GM12878 (cell line): Measurements from ENCODE around the gene GOPC. TPM values are rescaled to one million over a fixed set of nuclear protein-coding genes. Genes with fewer than 3 reads are reported as not detected.

Experiments used
- BACH1 ChIP-seq: fragments of 450-650 bp; IDR thresholded peaks from 2 replicates; pipeline ENCODE4 v1.6.1; 2017; ENCODE audit warnings: mild to moderate bottlenecking, borderline replicate concordance
- CHD4 ChIP-seq: fragments of 200-600 bp; sonication (generic); IDR thresholded peaks from 2 replicates; pipeline ENCODE4 v1.6.1; 2016; ENCODE audit warnings: mild to moderate bottlenecking
- HDAC2 ChIP-seq: fragments of 200-600 bp; sonication (generic); IDR thresholded peaks from 2 replicates; pipeline ENCODE4 v1.6.1; 2017
- HDAC6 ChIP-seq: fragments of 200-600 bp; sonication (generic); IDR thresholded peaks from one replicate; pipeline ENCODE4 v1.8.0; 2017; ENCODE audit warnings: antibody characterized with exemption; ENCODE audit not compliant: unreplicated experiment
- NR2C2 ChIP-seq: IDR thresholded peaks from 2 replicates; pipeline ENCODE4 v1.6.1; 2011; ENCODE audit warnings: borderline replicate concordance, low read depth; ENCODE audit not compliant: control insufficient read depth, insufficient read length
- PAX8 ChIP-seq: fragments of 450-650 bp; IDR thresholded peaks from 2 replicates; pipeline ENCODE4 v1.6.1; 2017; ENCODE audit warnings: mild to moderate bottlenecking, moderate library complexity
- PBX3 ChIP-seq: IDR thresholded peaks from 2 replicates; pipeline ENCODE4 v1.6.1; 2011; ENCODE audit warnings: mild to moderate bottlenecking, low read depth, low read length, moderate library complexity; ENCODE audit not compliant: insufficient replicate concordance
- PKNOX1 ChIP-seq: fragments of 450-650 bp; IDR thresholded peaks from 2 replicates; pipeline ENCODE4 v1.6.1; 2016; ENCODE audit warnings: mild to moderate bottlenecking
- PML ChIP-seq: IDR thresholded peaks from 2 replicates; pipeline ENCODE4 v1.6.1; 2012; ENCODE audit warnings: low read length, inconsistent platforms
- RAD21 ChIP-seq: IDR thresholded peaks from 2 replicates; pipeline ENCODE4 v1.6.1; 2011; ENCODE audit warnings: mild to moderate bottlenecking, low read depth, low read length, moderate library complexity; ENCODE audit not compliant: insufficient read depth
- SMAD1 ChIP-seq: fragments of 450-650 bp; IDR thresholded peaks from 2 replicates; pipeline ENCODE4 v1.6.1; 2018; ENCODE audit warnings: mild to moderate bottlenecking, low read depth; ENCODE audit not compliant: partially characterized antibody
- SREBF2 ChIP-seq: IDR thresholded peaks from 2 replicates; pipeline ENCODE4 v1.6.1; 2012; ENCODE audit warnings: mild to moderate bottlenecking, low read length
- TCF3 ChIP-seq: IDR thresholded peaks from 2 replicates; pipeline ENCODE4 v1.6.1; 2012; ENCODE audit warnings: low read depth, mild to moderate bottlenecking, low read length, borderline replicate concordance; ENCODE audit not compliant: insufficient read depth
- WRNIP1 ChIP-seq: IDR thresholded peaks from 2 replicates; pipeline ENCODE4 v1.6.1; 2011; ENCODE audit warnings: low read depth, low read length, improper control_type of control experiment, borderline replicate concordance
- ZBTB4 ChIP-seq: fragments of 450-650 bp; formaldehyde crosslinking; IDR thresholded peaks from 2 replicates; pipeline ENCODE4 v1.4.0; 2022; ENCODE audit warnings: mild to moderate bottlenecking, moderate library complexity
- ZNF217 ChIP-seq: fragments of 450-650 bp; IDR thresholded peaks from 2 replicates; pipeline ENCODE4 v1.6.1; 2017; ENCODE audit warnings: antibody characterized with exemption, mild to moderate bottlenecking
- ZZZ3 ChIP-seq: IDR thresholded peaks from 2 replicates; pipeline ENCODE4 v1.6.1; 2011; ENCODE audit warnings: low read depth; ENCODE audit not compliant: control insufficient read depth, insufficient read length
- polyA plus RNA-seq, 11 experiments: library from polyadenylated mRNA; depleted of rRNA in 4 of 11; unstranded in 6 of 11; stranded (reverse) in 5 of 11; fragments of >200 nt; fragmentation: Nextera tagmentation in 4 of 11; fragmentation: Illumina TruSeq in 1 of 11; extraction: Ambion mirVana in 4 of 11; extraction: Trizol in 1 of 11; gene quantifications; 1 replicate in 1 of 11; 2 replicates in 10 of 11; pipeline versions ENCODE4 v1.2.1 to v1.2.3, GENCODE V29; 2011 to 2016; ENCODE audit warnings: inconsistent platforms in 2 of 11, missing spikeins in 2 of 11, low read depth in 1 of 11
- total RNA-seq, 4 experiments: library from RNA; depleted of rRNA in 3 of 4; stranded (reverse); fragments of >200 nt in 3 of 4; fragmentation: Illumina TruSeq in 1 of 4; extraction: Trizol in 1 of 4; gene quantifications; 2 replicates each; pipeline versions ENCODE4 v1.2.1 to v1.2.3, GENCODE V29; 2013 to 2021
- TF ChIP-seq, protein P1 (sequence below): IDR thresholded peaks from 2 replicates; pipeline ENCODE4 v1.6.1; 2012; ENCODE audit warnings: low read depth, low read length, improper control_type of control experiment
- TF ChIP-seq, protein P2 (sequence below): IDR thresholded peaks from 2 replicates; pipeline ENCODE4 v1.6.1; 2012; ENCODE audit warnings: low read depth, low read length, improper control_type of control experiment
- TF ChIP-seq, protein P3 (sequence below): IDR thresholded peaks from 2 replicates; pipeline ENCODE4 v1.6.1; 2011; ENCODE audit warnings: low read depth, low read length, improper control_type of control experiment, borderline replicate concordance
- TF ChIP-seq, protein P4 (sequence below): IDR thresholded peaks from 2 replicates; pipeline ENCODE4 v1.6.1; 2012; ENCODE audit warnings: low read depth, low read length, improper control_type of control experiment

Gene GOPC
- total and polyA plus RNA-seq, 10 of the 15 experiments (the other 5 are each of a cell fraction or from before 2014, with no cell fraction given) = 5.8 to 28.5 (median 18.0) TPM

- TF ChIP-seq ZBTB4 (CRISPR knock-in tag) (no peak), SREBF2 (no peak), ZZZ3 (no peak), BACH1 (no peak), ZNF217 (no peak), NR2C2 (no peak), PBX3 (no peak), HDAC6 (no peak), PML (no peak), CHD4 (no peak), HDAC2 (no peak), RAD21 (peak; percentile 84), PAX8 (no peak), SMAD1 (no peak), WRNIP1 (0 out of 2 replicates have a peak, but pooled peaks have one; percentile 52), TCF3 (0 out of 2 replicates have a peak, but pooled peaks have one; percentile 40), PKNOX1 (peak; percentile 50; the same call in 1 of the 2 replicates)
- TF ChIP-seq, protein P1, sequence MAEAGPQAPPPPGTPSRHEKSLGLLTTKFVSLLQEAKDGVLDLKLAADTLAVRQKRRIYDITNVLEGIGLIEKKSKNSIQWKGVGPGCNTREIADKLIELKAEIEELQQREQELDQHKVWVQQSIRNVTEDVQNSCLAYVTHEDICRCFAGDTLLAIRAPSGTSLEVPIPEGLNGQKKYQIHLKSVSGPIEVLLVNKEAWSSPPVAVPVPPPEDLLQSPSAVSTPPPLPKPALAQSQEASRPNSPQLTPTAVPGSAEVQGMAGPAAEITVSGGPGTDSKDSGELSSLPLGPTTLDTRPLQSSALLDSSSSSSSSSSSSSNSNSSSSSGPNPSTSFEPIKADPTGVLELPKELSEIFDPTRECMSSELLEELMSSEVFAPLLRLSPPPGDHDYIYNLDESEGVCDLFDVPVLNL = no peak
- TF ChIP-seq, protein P2, sequence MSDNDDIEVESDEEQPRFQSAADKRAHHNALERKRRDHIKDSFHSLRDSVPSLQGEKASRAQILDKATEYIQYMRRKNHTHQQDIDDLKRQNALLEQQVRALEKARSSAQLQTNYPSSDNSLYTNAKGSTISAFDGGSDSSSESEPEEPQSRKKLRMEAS = no peak
- TF ChIP-seq, protein P3, sequence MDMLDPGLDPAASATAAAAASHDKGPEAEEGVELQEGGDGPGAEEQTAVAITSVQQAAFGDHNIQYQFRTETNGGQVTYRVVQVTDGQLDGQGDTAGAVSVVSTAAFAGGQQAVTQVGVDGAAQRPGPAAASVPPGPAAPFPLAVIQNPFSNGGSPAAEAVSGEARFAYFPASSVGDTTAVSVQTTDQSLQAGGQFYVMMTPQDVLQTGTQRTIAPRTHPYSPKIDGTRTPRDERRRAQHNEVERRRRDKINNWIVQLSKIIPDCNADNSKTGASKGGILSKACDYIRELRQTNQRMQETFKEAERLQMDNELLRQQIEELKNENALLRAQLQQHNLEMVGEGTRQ = no peak
- TF ChIP-seq, protein P4, sequence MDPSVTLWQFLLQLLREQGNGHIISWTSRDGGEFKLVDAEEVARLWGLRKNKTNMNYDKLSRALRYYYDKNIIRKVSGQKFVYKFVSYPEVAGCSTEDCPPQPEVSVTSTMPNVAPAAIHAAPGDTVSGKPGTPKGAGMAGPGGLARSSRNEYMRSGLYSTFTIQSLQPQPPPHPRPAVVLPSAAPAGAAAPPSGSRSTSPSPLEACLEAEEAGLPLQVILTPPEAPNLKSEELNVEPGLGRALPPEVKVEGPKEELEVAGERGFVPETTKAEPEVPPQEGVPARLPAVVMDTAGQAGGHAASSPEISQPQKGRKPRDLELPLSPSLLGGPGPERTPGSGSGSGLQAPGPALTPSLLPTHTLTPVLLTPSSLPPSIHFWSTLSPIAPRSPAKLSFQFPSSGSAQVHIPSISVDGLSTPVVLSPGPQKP = no peak
Observed at GRCh38 chr6:117605169-117605826, 3.0 kb upstream of the GOPC start (continued).
